GM18499 (cell line): Measurements from ENCODE around the gene ERI3.

Source experiments
- ATAC-seq: cut with Tn5 transposase; IDR thresholded peaks from one replicate; pipeline ENCODE4 v1.9.1; 2021; ENCODE audit warnings: moderate number of reproducible peaks; ENCODE audit not compliant: insufficient read depth, unreplicated experiment

ERI3 gene

GRCh38 chr1:44321466-44321865, 33.6 kb downstream of the ERI3 start:
- no peak for ATAC-seq

GRCh38 chr1:44318097-44319088, 36.7 kb downstream of the ERI3 start:
- no peak for ATAC-seq

- ATAC-seq, result no peak
Measured at GRCh38 chr1:44316231-44316759, 38.8 kb downstream of the ERI3 start.

- no peak for ATAC-seq
Measured at GRCh38 chr1:44315521-44315920, 39.5 kb downstream of the ERI3 start.

- ATAC-seq, result no peak
Measured at GRCh38 chr1:44314452-44314851, 40.6 kb downstream of the ERI3 start.

GRCh38 chr1:44313265-44313918, 41.7 kb downstream of the ERI3 start:
- ATAC-seq, result no peak

GRCh38 chr1:44312399-44313196, 42.5 kb downstream of the ERI3 start:
- ATAC-seq, result no peak

GRCh38 chr1:44310006-44310405, 45.1 kb downstream of the ERI3 start:
- no peak for ATAC-seq

GRCh38 chr1:44305962-44306422, 49.1 kb downstream of the ERI3 start:
- no peak for ATAC-seq

GRCh38 chr1:44303532-44303931, 51.5 kb downstream of the ERI3 start:
- ATAC-seq, result no peak

GRCh38 chr1:44302541-44302940, 52.5 kb downstream of the ERI3 start:
- no peak for ATAC-seq

- ATAC-seq, result no peak
Measured at GRCh38 chr1:44301442-44301841, 53.6 kb downstream of the ERI3 start.

GRCh38 chr1:44300852-44301251, 54.2 kb downstream of the ERI3 start:
- ATAC-seq, result no peak

GRCh38 chr1:44297695-44298400, 57.2 kb downstream of the ERI3 start:
- no peak for ATAC-seq

GRCh38 chr1:44296806-44297205, 58.3 kb downstream of the ERI3 start:
- no peak for ATAC-seq

- ATAC-seq, result no peak
Measured at GRCh38 chr1:44296086-44296485, 59.0 kb downstream of the ERI3 start.

GRCh38 chr1:44294588-44295007, 60.5 kb downstream of the ERI3 start:
- no peak for ATAC-seq

GRCh38 chr1:44293761-44294315, 61.2 kb downstream of the ERI3 start:
- no peak for ATAC-seq

- ATAC-seq, result no peak
Measured at GRCh38 chr1:44292651-44293050, 62.4 kb downstream of the ERI3 start.
